IPS DF 6.9 (cell line): ENCODE measurements around the gene TET3.

ENCODE experiments used
- DNase-seq: peaks from one replicate; pipeline ENCODE4 v3.0.0-alpha.2; 2013; ENCODE audit warnings: low read depth, low spot score
- H3K27ac ChIP-seq: one replicate; pipeline ENCODE4 v1.5.1; 2013; ENCODE audit warnings: low read length, control low read depth
- H3K27me3 ChIP-seq: 2 replicates; pipeline ENCODE4 v1.6.1; 2013; ENCODE audit warnings: mild to moderate bottlenecking, low read length; ENCODE audit not compliant: control insufficient read depth, insufficient read depth
- H3K36me3 ChIP-seq: 2 replicates; pipeline ENCODE4 v1.6.1; 2013; ENCODE audit warnings: low read length; ENCODE audit not compliant: control insufficient read depth, insufficient read depth
- H3K4me1 ChIP-seq: 2 replicates; pipeline ENCODE4 v1.6.1; 2013; ENCODE audit warnings: low read length; ENCODE audit not compliant: control insufficient read depth, insufficient read depth
- H3K4me3 ChIP-seq: 2 replicates; pipeline ENCODE4 v1.5.1; 2013; ENCODE audit warnings: mild to moderate bottlenecking, low read length
- H3K9me3 ChIP-seq: 2 replicates; pipeline ENCODE4 v1.6.1; 2013; ENCODE audit warnings: low read length, inconsistent platforms; ENCODE audit not compliant: control insufficient read depth, insufficient read depth
- WGBS: extraction: QIAGEN DNeasy Blood & Tissue Kit; methylation state at CpG from one replicate; pipeline ENCODE4 v1.1.7; 2013; ENCODE audit warnings: mixed read lengths, missing lambda C conversion rate; ENCODE audit not compliant: insufficient read length, insufficient coverage; 5-methylcytosine and 5-hydroxymethylcytosine counted together

The TET3 gene

GRCh38 chr2:73997813-73998212, 13.1 kb downstream of the TET3 start:
- Histone ChIP-seq H3K27ac (no peak overlapping the region), H3K27me3 (no peaks in the 10 kb centered on the region), H3K36me3 (no peaks in the 10 kb centered on the region), H3K4me1 (peaks cover 7% of the 10 kb centered on the region), H3K9me3 (no peaks in the 10 kb centered on the region), H3K4me3 (no peak overlapping the region)
- DNase-seq: no peak
- WGBS: no CpG with 5 or more reads among the region's 6 CpGs

DNA sequence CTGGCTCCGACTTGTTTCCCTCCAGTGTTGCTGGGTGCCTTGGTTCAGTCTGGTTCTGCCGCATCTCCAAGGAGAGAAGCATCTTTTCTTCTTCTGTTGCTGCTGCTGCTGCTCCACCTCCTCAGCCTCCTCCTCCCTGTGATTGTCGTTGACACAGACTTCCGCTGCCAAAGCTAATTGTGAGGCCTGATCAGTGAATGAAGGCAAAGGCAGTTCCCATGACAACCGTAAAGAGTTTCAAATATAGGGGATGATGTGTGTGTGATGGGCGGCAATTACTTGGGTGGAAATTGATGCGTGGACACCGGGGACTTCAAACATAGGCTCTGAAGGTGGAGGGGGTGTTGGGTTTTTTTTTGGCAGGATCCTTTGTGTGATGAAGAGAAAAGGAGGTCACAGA, 13.7 kb downstream of the TET3 start:
- no peak overlapping the region for H3K27ac ChIP-seq
- H3K9me3 ChIP-seq: no peaks in the 10 kb centered on the region
- DNase-seq: no peak
- no peaks in the 10 kb centered on the region for H3K36me3 ChIP-seq
- WGBS: no CpG with 5 or more reads among the region's 8 CpGs
- H3K4me1 ChIP-seq: peaks cover 7% of the 10 kb centered on the region
- no peaks in the 10 kb centered on the region for H3K27me3 ChIP-seq
- no peak overlapping the region for H3K4me3 ChIP-seq

DNA sequence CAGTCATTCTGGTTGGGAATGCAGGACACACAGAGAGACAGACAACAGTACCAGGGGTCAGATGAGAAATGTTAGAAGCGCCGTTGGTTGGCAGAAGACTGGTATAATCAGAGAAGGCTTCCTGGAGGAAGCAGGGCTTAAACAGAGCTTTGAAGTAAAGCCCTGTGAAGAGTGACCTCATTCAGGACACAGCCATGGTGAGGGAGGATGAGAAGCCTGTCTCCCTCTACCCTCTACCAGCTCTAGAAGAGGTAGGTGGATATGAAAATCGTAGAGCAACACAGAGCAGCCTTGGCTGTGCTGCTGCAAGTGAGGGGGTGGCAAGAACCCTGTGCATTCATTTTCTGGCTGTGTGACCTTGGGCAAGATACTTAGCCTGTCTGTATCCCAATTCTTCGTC, 14.2 kb downstream of the TET3 start:
- Histone ChIP-seq H3K4me1 (peaks cover 9% of the 10 kb centered on the region), H3K4me3 (no peak overlapping the region), H3K9me3 (no peaks in the 10 kb centered on the region), H3K36me3 (no peaks in the 10 kb centered on the region), H3K27ac (no peak overlapping the region), H3K27me3 (no peaks in the 10 kb centered on the region)
- no peak for DNase-seq
- WGBS: no CpG with 5 or more reads among the region's 4 CpGs

GRCh38 chr2:73999881-74000597, 15.3 kb downstream of the TET3 start:
- Histone ChIP-seq H3K36me3 (no peaks in the 10 kb centered on the region), H3K27ac (no peak overlapping the region), H3K9me3 (no peaks in the 10 kb centered on the region), H3K4me3 (no peak overlapping the region), H3K27me3 (no peaks in the 10 kb centered on the region), H3K4me1 (peaks cover 13% of the 10 kb centered on the region)
- no peak for DNase-seq
- no CpG with 5 or more reads among the region's 10 CpGs for WGBS

DNA sequence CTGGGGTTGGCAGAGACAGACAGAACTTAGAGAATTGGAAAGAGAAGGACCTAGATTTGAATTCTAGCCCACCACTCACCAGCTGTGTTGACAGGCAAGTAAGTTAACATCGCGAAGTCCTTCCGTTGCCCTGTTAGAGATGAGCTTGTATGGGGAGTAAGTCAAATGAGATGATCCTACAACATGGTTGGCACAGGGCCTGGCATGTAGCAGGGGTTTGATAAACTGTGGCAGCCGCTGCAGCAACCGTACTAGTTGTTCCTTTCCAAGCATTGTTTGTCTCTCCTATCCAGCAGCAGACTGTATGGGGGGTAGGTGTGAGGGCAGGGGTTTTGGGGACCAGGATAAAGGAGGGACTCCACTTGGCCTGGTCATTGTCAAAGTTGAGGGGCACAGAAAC, 16.0 kb downstream of the TET3 start:
- WGBS: no CpG with 5 or more reads among the region's 5 CpGs
- H3K4me3 ChIP-seq: no peak overlapping the region
- H3K27ac ChIP-seq: no peak overlapping the region

DNA sequence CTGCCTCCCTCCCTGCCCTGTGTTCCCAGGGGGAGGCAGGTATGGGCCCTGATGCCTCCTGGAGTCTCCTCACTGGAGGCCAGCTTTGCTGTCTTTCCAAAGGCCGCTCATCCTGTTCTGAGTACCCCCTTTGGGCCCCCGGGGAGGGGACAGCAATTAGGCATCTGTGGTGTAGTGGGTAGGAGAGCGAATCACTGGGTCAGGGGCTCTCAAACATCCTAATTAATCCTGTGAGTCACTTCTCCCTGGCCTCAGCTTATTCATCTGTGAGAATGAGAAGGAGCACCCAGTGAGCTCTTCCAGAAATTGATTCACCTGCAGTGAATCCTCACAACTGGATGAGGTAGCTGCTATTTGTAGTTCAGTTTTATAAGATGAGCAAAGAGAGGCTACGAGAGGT, 16.4 kb downstream of the TET3 start:
- Histone ChIP-seq H3K27ac (no peak overlapping the region), H3K27me3 (no peaks in the 10 kb centered on the region), H3K4me1 (peaks cover 13% of the 10 kb centered on the region), H3K4me3 (no peak overlapping the region), H3K9me3 (no peaks in the 10 kb centered on the region), H3K36me3 (no peaks in the 10 kb centered on the region)
- whole genome bisulfite sequencing: no CpG with 5 or more reads among the region's 4 CpGs
- no peak for DNase-seq

More for the DNA sequence above, 16.0 kb downstream of the TET3 start:
- Histone ChIP-seq H3K36me3 (no peaks in the 10 kb centered on the region), H3K4me1 (peaks cover 13% of the 10 kb centered on the region), H3K27me3 (no peaks in the 10 kb centered on the region), H3K9me3 (no peaks in the 10 kb centered on the region)
- DNase-seq: no peak

DNA sequence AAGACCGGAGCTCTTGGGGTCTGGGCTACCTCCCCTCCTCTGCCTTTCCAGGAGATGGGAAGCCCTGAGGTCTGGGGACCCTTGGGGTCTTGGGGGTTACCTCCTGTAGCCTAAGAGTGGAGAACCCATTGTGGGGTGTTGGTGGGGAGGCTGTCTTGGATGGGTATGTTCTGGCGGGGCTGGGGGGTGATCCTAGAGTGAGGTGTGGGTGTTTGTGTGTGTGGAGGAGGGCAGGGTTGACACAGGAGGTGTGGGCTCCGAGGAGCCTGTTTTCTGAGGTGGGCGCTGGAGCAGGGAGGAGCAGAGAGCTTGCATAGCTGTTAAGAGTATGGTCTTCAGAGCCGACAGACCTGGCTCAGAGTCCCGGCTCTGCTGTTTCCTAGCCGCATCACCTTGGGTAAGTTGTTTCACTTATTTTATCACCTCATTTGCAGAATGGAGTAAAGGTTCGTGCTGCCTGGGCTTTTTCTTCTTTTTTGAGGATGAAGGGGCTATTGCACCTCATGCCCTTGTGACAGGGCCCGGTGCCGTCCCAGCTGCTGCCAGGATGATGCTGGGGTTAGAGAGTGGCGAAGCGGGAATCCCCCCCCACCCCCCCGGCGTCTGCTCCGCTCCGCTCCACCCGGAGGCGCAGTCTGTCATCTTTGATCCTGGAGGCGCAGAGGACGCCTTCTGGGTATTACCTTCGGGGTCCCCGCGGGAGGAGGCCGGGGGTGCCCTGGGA, 17.2 kb downstream of the TET3 start:
- no peaks in the 10 kb centered on the region for H3K36me3 ChIP-seq
- DNase-seq: no peak
- H3K9me3 ChIP-seq: no peaks in the 10 kb centered on the region
- no CpG with 5 or more reads among the region's 24 CpGs for WGBS
- no peaks in the 10 kb centered on the region for H3K27me3 ChIP-seq
- peaks cover 15% of the 10 kb centered on the region for H3K4me1 ChIP-seq
- no peak overlapping the region for H3K27ac ChIP-seq
- H3K4me3 ChIP-seq: peak overlapping the region; percentile 66; the same call in 1 of the 2 replicates

DNA sequence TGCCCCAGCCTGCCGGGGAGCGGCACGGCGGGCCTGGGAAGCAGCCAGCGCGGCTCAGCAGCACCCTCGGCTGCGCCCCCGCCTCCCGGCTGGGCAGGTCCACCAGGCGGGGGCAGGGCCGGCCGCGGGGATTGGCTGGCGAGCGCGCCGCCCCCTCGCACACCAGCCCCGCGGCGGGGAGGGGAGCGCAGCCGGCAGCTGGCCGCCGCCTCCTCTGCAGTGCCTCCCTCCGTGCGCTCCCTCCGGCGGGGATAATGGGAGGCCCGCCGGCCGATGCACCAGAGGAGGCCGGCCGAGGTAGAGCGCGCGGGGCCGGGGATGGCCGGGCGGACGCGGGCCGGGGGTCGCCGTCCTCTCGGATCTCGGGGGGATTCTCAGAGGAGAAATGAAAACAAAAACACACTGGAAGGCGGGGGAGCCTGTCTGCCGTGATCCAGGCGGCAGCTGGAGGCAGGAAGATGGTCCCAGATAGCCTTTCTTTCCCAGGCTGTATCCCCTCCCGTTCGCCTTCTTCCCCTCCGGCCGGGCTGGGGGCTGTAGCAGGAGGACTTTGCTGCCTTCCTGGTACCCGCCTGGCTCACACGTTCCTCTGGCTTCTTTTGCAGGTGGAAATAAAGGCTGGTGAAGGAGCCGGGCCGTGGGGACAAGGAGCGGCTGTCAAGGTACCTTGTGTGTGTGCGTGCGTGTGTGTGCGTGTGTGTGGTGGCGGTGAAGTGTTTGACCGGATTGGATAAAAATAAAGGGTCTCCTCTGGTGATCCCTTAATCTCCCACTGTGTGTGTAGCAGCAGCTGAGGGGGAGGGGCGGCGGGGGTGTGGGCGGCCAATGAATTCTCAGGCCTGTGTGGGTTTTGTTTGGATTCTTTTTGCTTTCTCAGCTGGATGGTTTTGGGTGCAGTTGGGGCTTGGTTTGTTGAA, 18.1 kb downstream of the TET3 start:
- Histone ChIP-seq H3K36me3 (no peaks in the 10 kb centered on the region), H3K4me3 (peak overlapping the region; percentile 66; the same call in 1 of the 2 replicates), H3K27me3 (no peaks in the 10 kb centered on the region), H3K4me1 (peaks cover 15% of the 10 kb centered on the region), H3K9me3 (no peaks in the 10 kb centered on the region), H3K27ac (no peak overlapping the region)
- WGBS: no CpG with 5 or more reads among the region's 68 CpGs
- no peak for DNase-seq

DNA sequence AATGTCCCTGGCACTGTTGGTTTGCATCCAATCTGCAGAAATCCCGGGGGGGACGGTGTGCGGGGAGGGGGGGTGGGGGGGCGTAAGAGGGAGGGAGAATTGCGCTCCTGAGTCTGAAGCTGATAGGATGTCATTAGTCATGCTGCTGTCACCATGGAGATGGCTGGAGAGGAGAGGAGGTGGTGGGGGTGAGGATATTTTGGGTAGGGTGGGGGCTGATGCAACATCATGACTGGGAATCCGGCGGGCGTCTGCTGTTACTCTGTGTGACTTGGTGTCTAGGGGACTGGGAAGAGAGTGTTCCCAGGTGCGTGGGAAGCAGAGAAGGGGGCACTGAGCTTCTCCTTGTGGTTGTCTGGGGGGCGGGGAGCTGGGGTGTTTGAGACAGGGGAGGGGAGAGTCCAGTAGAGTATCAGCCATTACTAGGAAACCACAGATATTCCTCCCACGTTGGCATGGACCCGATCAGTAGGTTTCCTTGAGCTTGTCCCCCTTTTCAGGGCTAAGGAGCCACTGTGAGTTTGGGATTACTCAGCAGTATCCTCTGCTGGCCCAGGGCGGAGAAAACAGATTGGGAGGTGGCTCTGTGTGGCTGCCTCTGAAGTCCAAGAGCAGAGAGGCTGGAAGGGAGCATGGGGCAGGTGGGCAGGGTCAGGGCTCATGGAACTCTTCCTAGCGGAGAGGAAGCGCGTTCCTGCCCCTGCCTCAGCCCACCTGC, 18.9 kb downstream of the TET3 start:
- Histone ChIP-seq H3K4me3 (no peak overlapping the region; the same call in 1 of the 2 replicates), H3K27me3 (no peaks in the 10 kb centered on the region), H3K9me3 (no peaks in the 10 kb centered on the region), H3K27ac (no peak overlapping the region), H3K36me3 (no peaks in the 10 kb centered on the region), H3K4me1 (peaks cover 15% of the 10 kb centered on the region)
- WGBS: no CpG with 5 or more reads among the region's 16 CpGs
- no peak for DNase-seq
